ENCODE measurements around the gene BARHL2. TPM values are rescaled to one million over a fixed set of nuclear protein-coding genes. Genes with fewer than 3 reads are reported as not detected.

The BARHL2 gene
- total RNA-seq, 2 experiments from 2014 or later: not detected

DNA sequence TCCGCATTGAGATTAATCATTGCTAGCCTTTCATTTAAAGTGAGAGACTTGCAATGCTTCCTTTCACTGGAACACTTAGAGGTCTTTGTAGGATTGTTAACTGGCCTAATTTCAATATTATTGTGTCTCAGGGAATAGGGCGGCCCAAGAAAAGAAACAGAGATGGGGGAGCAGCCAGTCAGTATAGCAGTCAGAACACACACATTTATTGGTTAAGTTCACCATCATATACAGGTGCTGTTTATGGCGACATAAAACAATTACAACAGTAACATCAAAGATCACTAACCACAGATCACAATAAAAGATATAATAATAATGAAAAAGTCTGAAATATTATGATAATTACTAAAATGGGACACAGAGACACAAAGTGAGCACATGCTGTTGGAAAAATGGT lies 29.4 kb downstream of the BARHL2 start:
- no peaks in the 10 kb centered on the region for H3K9me3 Mint-ChIP-seq
- no peaks in the 10 kb centered on the region for H3K36me3 Mint-ChIP-seq (ENCODE audit: low read depth)
- no peak for DNase-seq
- peaks cover 8% of the 10 kb centered on the region for H3K27me3 Mint-ChIP-seq
- ChIA-PET POLR2A (no interaction called here), CTCF (no interaction called here)
- H3K4me1 Mint-ChIP-seq: no peaks in the 10 kb centered on the region
- no peak overlapping the region for H3K27ac Mint-ChIP-seq
- no peak overlapping the region for H3K4me3 Mint-ChIP-seq

GRCh38 chr1:90675161-90675847 lies 41.8 kb downstream of the BARHL2 start:
- DNase-seq: no peak
- Mint-ChIP-seq H3K4me3 (no peak overlapping the region), H3K36me3 (ENCODE audit: low read depth) (no peaks in the 10 kb centered on the region), H3K4me1 (no peaks in the 10 kb centered on the region), H3K27ac (no peak overlapping the region), H3K9me3 (peaks cover 3% of the 10 kb centered on the region), H3K27me3 (peaks cover 6% of the 10 kb centered on the region)
- ChIA-PET CTCF (no interaction called here), POLR2A (no interaction called here)

GRCh38 chr1:90671741-90672140 lies 45.4 kb downstream of the BARHL2 start:
- Mint-ChIP-seq H3K36me3 (ENCODE audit: low read depth) (no peaks in the 10 kb centered on the region), H3K27ac (no peak overlapping the region), H3K4me3 (no peak overlapping the region), H3K27me3 (peaks cover 2% of the 10 kb centered on the region), H3K4me1 (no peaks in the 10 kb centered on the region), H3K9me3 (peaks cover 3% of the 10 kb centered on the region)
- DNase-seq: no peak
- CTCF ChIA-PET: no interaction called here
- POLR2A ChIA-PET: no interaction called here

DNA sequence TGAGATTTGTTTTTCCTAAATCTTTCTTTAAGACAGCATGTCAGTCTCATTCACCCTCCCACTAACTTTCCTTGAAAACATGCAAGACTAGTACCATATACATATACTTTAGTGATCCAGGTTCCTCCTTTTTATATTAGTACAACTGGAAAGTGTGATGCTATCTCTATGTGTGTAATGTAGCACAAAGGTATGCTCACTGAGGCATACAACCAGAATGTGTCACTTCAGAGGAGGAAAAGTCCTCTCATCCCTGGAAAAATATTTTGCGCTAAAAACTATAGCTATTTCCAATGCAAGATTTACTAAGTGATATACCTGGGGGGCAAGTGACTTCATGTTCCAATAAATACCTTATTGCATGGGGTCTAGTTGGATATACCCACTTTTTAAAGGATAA lies 45.9 kb downstream of the BARHL2 start:
- DNase-seq: no peak
- ChIA-PET POLR2A (no interaction called here), CTCF (no interaction called here)
- H3K27ac Mint-ChIP-seq: no peak overlapping the region
- H3K27me3 Mint-ChIP-seq: peaks cover 2% of the 10 kb centered on the region
- H3K4me1 Mint-ChIP-seq: no peaks in the 10 kb centered on the region
- no peaks in the 10 kb centered on the region for H3K36me3 Mint-ChIP-seq (ENCODE audit: low read depth)
- no peak overlapping the region for H3K4me3 Mint-ChIP-seq
- peaks cover 3% of the 10 kb centered on the region for H3K9me3 Mint-ChIP-seq
